ENCODE data around the gene ANGPTL8.

The ANGPTL8 gene

DNA sequence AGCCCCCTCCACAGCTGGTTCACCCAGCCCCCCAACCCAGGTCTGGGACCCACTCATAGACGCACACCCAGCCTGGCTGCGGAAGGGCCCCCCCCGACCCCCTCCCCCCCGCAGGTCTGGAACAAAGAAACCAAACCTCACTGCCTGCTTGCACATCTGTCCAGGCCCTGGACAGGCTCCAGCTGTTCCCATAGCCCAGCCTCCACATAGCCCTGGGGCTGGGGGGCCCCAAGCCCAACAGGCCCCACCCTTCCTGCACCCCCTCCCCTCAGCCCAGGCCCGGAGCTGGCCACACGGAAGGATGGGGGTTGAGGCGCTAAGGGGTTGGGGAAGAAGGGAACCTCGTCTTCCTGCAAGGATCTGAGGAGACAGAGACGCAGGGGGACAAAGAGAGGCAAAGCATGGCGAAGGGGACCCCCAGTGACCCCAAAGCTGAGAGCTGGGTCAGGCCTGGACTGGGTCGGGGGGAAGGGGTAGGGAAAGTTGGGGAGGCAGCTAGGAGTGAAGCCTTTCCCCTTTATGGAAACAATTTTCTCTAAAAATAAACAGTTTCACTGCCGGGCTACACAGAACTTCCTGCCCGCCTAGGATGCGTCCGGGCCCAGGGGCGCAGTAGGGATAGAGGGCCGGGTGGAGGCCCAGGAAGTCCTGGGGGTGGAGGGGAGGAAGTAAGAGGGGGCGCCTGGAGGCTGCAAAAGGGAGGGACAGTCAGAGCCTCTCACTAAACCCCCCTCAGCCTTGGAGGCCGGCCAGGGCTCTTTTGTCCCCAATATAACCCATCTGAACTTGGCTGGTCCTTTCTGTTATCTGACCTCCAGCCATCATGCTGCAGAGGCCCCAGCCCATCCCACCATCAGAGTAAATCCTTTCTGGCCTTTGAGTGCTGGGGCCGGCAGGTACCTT lies 44.5 kb upstream of the ANGPTL8 start:
- peak overlapping the region; percentile 81 for H3K4me3 ChIP-seq (ENCODE audit: low read depth, low read length)
- in situ Hi-C loops (cut with HindIII; ENCODE audit: low sequenced_read_pairs) = no loop called here
- no peak for DNase-seq (ENCODE audit: low read depth, low spot score)

DNA sequence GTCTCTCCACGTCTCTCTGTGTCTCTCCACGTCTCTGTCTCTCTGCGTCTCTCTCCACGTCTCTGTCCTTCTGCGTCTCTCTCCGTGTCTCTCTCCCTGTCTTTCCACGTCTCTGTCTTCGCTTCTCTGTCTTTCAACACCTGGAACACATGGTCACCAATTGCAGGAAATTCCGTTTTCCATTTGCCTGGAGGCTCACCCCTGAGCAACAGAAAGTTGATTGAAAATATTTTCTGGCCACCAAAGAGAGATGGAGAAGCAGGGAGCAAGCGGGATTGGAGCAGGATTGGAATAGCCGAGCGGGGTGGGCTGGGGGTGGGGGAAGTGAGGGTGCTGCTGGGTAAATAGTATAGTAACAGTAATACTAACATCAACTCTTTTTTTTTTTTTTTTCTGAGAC lies 43.7 kb upstream of the ANGPTL8 start:
- in situ Hi-C loops (cut with HindIII; ENCODE audit: low sequenced_read_pairs) = no loop called here
- no peak for DNase-seq (ENCODE audit: low read depth, low spot score)
- TF ChIP-seq, protein P1, sequence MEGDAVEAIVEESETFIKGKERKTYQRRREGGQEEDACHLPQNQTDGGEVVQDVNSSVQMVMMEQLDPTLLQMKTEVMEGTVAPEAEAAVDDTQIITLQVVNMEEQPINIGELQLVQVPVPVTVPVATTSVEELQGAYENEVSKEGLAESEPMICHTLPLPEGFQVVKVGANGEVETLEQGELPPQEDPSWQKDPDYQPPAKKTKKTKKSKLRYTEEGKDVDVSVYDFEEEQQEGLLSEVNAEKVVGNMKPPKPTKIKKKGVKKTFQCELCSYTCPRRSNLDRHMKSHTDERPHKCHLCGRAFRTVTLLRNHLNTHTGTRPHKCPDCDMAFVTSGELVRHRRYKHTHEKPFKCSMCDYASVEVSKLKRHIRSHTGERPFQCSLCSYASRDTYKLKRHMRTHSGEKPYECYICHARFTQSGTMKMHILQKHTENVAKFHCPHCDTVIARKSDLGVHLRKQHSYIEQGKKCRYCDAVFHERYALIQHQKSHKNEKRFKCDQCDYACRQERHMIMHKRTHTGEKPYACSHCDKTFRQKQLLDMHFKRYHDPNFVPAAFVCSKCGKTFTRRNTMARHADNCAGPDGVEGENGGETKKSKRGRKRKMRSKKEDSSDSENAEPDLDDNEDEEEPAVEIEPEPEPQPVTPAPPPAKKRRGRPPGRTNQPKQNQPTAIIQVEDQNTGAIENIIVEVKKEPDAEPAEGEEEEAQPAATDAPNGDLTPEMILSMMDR (IDR thresholded peaks at IDR 0.05; ENCODE audit: low read depth, low read length) = no peak
- H3K4me3 ChIP-seq (ENCODE audit: low read depth, low read length) = peak overlapping the region; percentile 81

More for the DNA sequence above, 44.5 kb upstream of the ANGPTL8 start:
- TF ChIP-seq, protein P1 (IDR thresholded peaks at IDR 0.05; ENCODE audit: low read depth, low read length) = no peak

DNA sequence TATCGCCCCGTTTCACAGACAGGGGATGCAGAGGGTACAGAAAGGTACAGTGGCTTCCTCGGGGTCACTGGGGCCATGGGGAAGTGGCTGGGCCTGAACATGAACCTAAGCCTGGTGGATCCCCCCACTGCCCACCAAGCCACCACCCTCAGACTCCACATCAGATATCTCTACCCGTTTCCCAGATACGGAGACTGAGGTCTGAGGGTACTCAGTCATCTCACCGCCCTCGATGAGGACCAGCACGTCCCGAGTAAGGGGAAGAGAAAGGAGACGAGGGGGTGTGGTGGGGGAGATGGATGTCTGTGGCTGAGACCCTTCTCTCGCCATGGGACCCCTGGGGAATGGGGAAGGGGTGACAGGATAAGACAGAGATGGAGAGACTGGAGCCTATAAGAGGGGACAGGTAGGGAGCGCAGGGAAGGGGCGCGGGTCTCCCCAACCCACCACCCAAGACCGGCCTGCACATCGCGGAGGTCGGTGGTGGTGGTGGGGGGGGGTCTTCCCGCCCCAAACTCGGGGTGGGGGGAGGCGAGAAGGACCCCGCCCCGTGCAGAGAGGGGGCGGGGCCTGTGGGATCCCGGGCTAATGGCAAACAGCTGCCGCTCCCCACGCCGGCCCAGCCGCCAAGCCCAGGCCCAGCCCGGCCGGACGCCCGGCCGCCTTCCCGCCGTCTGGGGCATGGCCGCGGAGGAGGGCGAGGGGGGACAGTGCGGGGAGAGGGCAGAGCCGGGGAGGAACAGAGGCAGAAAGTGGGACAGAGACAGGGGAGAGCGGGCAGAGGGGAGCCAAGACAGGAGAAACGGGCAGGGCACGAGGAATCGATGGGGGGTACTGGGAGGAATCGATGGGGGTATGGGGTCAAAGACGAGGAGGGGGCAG lies 42.8 kb upstream of the ANGPTL8 start:
- in situ Hi-C loops (cut with HindIII; ENCODE audit: low sequenced_read_pairs) = no loop called here
- peak; percentile 22 for DNase-seq (ENCODE audit: low read depth, low spot score)
- peak overlapping the region; percentile 81 for H3K4me3 ChIP-seq (ENCODE audit: low read depth, low read length)
- TF ChIP-seq, protein P1 (IDR thresholded peaks at IDR 0.05; ENCODE audit: low read depth, low read length) = no peak

DNA sequence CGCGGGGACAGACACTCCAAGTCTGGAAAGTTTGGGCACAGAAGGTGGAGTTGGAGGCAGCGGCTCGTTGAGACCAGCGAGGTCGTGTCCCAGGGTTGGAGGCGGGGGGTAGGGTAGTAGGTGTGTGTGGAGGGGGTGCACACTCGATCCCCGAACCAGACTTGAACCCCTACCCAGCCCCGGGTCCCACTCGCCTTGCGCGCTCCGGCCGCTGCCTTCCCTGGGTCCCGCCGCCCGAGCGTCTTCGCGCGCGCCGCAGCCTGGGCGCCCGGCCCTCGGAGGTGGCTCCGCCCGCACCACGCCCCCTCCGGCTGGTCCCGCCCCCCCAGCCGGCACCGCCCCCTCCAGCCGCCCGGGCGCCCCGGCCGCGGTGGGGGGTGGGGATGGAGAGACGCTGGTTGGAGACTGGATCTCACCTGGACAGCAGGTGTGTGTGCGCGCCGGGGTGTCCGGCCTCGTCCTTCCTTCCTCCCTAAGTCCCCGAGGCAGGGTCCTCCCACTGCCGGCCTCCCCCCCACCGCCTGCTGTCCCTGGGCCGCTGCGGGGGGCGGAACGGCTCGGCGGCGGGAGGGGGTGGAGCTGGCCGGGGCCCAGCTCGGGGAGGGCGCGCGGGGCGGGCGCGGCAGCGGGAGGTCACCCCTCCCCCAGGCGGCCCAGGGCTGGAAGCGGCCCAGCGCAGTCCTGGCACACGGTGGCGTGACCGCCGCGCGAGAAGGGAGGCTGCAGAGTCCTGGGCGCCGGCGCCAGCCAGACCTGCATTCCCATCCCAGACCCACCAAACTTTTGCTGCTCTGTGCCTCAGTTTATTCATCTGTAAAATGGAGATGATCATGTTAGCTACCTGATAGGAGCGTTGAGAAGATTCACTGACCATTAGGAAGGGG lies 41.9 kb upstream of the ANGPTL8 start, which contains the start of gene KANK2:
Gene KANK2, minus strand, starts transcription at position 255 of the 884 bp plus-strand sequence. CDS start 3,034 bp downstream, outside the sequence.
- H3K4me3 ChIP-seq (ENCODE audit: low read depth, low read length) = peak within 1 kb of the TSS; percentile 81
- TF ChIP-seq, protein P1 (IDR thresholded peaks at IDR 0.05; ENCODE audit: low read depth, low read length) = no peak
- in situ Hi-C loops (cut with HindIII; ENCODE audit: low sequenced_read_pairs) = no loop called here
- DNase-seq (ENCODE audit: low read depth, low spot score) = peak; percentile 66

DNA sequence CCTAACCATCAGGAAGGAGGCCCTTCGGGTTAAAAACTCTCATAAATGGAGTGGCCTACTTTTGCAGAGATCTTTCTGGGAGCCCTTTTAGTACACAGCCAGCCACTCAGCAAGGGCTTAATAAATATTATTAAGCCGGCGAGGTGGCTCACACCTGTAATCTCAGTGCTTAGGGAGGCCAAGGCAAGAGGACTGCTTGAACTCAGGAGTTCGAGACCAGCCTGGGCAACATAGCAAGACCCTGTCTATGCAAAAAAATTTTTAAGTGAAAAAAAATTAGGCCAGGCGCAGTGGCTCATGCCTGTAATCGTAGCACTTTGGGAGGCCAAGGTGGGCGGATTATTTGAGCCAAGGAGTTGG lies 41.3 kb upstream of the ANGPTL8 start:
- in situ Hi-C loops (cut with HindIII; ENCODE audit: low sequenced_read_pairs) = no loop called here
- no peak overlapping the region for H3K4me3 ChIP-seq (ENCODE audit: low read depth, low read length)
- no peak for DNase-seq (ENCODE audit: low read depth, low spot score)
- TF ChIP-seq, protein P1 (IDR thresholded peaks at IDR 0.05; ENCODE audit: low read depth, low read length) = no peak

Data from astrocyte of the spinal cord (primary cell).